SK-N-SH treated with all-trans-retinoic acid at 6 μM for 48 hours (cell line): Measurements from ENCODE around the gene BPI.

Experiments used
- CREB5 ChIP-seq: fragments of 250-450 bp; sonication (Bioruptor Pico); IDR thresholded peaks from 2 replicates; pipeline ENCODE4 v1.5.1; 2020; ENCODE audit warnings: low read depth, mild to moderate bottlenecking, moderate library complexity
- CSDC2 ChIP-seq: fragments of 250-450 bp; sonication (Bioruptor Pico); IDR thresholded peaks from 2 replicates; pipeline ENCODE4 v1.5.0; 2020; ENCODE audit warnings: mild to moderate bottlenecking, moderate library complexity
- GLIS3 ChIP-seq: fragments of 250-450 bp; sonication (Bioruptor Pico); IDR thresholded peaks from 2 replicates; pipeline ENCODE4 v1.5.0; 2020; ENCODE audit warnings: mild to moderate bottlenecking, moderate library complexity
- POU6F1 ChIP-seq: fragments of 250-450 bp; sonication (Bioruptor Pico); IDR thresholded peaks from 2 replicates; pipeline ENCODE4 v1.8.0; 2021; ENCODE audit warnings: low read depth, mild to moderate bottlenecking, moderate library complexity, borderline replicate concordance
- PPARA ChIP-seq: fragments of 250-450 bp; sonication (Bioruptor Pico); IDR thresholded peaks from 2 replicates; pipeline ENCODE4 v1.5.0; 2020; ENCODE audit warnings: mild to moderate bottlenecking, borderline replicate concordance
- RARB ChIP-seq: fragments of 250-450 bp; sonication (Bioruptor Pico); IDR thresholded peaks from 2 replicates; pipeline ENCODE4 v1.8.0; 2021; ENCODE audit warnings: mild to moderate bottlenecking, moderate library complexity
- ZFP30 ChIP-seq: fragments of 450-650 bp; formaldehyde crosslinking; IDR thresholded peaks from 2 replicates; pipeline ENCODE4 v1.5.0; 2022; ENCODE audit warnings: mild to moderate bottlenecking, moderate library complexity
- ZNF565 ChIP-seq: fragments of 450-650 bp; formaldehyde crosslinking; conservative IDR thresholded peaks from 2 replicates; pipeline ENCODE4 v1.5.0; 2020; ENCODE audit warnings: low read depth, mild to moderate bottlenecking, moderate library complexity
- TF ChIP-seq, protein P1 (sequence below): fragments of 250-450 bp; sonication (Bioruptor Pico); IDR thresholded peaks from 2 replicates; pipeline ENCODE4 v1.8.0; 2020; ENCODE audit warnings: mild to moderate bottlenecking, moderate library complexity, borderline replicate concordance

GRCh38 chr20:38286586-38287531 lies 17.1 kb upstream of the BPI start:
- TF ChIP-seq ZFP30 (CRISPR knock-in tag) (no peak), GLIS3 (CRISPR knock-in tag) (no peak), CREB5 (CRISPR knock-in tag) (no peak), ZNF565 (CRISPR knock-in tag) (no peak), PPARA (CRISPR knock-in tag) (no peak), CSDC2 (no peak), RARB (CRISPR knock-in tag) (no peak), POU6F1 (no peak)
- TF ChIP-seq, protein P1, sequence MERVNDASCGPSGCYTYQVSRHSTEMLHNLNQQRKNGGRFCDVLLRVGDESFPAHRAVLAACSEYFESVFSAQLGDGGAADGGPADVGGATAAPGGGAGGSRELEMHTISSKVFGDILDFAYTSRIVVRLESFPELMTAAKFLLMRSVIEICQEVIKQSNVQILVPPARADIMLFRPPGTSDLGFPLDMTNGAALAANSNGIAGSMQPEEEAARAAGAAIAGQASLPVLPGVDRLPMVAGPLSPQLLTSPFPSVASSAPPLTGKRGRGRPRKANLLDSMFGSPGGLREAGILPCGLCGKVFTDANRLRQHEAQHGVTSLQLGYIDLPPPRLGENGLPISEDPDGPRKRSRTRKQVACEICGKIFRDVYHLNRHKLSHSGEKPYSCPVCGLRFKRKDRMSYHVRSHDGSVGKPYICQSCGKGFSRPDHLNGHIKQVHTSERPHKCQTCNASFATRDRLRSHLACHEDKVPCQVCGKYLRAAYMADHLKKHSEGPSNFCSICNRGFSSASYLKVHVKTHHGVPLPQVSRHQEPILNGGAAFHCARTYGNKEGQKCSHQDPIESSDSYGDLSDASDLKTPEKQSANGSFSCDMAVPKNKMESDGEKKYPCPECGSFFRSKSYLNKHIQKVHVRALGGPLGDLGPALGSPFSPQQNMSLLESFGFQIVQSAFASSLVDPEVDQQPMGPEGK, result no peak
